Measurements from ENCODE around the gene AP3D1. TPM values are rescaled to one million over a fixed set of nuclear protein-coding genes. Genes with fewer than 3 reads are reported as not detected.

AP3D1 gene
- polyA plus RNA-seq, 1 donor: 103 TPM

DNA sequence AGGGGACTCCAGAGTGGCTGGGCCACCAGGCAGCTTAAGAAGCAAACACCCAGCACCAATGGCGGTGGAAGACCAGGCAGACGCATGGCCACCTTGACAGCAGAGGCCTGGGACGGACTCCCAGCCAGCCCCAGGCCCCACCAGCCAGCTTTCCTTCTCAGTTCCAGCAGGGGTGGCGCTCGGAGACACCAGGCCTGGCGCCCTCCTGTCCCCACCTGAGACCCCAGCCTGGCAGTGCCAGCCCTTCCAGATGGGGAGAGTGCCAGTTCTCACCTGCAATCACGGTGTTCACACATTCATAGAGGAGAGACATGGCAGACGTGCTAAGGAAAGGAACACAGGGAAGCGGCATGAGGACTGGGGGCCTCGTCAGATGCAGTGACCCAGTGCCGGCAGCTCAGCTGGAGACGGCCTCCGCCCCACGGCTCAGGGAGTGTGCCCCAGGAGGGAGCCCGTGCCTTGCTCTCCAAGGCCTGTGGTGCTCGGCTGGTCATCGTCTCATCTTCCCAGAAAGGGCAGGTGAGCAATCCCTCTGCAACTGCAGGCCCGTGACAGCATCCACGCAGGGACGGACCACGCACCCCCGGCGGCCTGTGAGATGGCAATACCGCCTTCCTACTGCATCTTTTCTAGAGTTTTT, 24.4 kb downstream of the AP3D1 start:
- no CpG with 5 or more reads among the region's 24 CpGs for WGBS (ENCODE audit: insufficient coverage, low lambda C conversion rate)
- Histone ChIP-seq H3K27me3 (ENCODE audit: control insufficient read depth, insufficient read depth, low read length) (no peaks in the 10 kb centered on the region), H3K27ac (ENCODE audit: low read length) (no peak overlapping the region), H3K4me1 (ENCODE audit: control insufficient read depth, insufficient read depth, low read length) (no peaks in the 10 kb centered on the region), H3K4me3 (ENCODE audit: low read length) (no peak overlapping the region), H3K9me3 (ENCODE audit: control insufficient read depth, low read depth, low read length) (no peaks in the 10 kb centered on the region), H3K36me3 (ENCODE audit: control insufficient read depth, insufficient read depth, low read length) (peaks cover 78% of the 10 kb centered on the region)
- DNase-seq: no peak

DNA sequence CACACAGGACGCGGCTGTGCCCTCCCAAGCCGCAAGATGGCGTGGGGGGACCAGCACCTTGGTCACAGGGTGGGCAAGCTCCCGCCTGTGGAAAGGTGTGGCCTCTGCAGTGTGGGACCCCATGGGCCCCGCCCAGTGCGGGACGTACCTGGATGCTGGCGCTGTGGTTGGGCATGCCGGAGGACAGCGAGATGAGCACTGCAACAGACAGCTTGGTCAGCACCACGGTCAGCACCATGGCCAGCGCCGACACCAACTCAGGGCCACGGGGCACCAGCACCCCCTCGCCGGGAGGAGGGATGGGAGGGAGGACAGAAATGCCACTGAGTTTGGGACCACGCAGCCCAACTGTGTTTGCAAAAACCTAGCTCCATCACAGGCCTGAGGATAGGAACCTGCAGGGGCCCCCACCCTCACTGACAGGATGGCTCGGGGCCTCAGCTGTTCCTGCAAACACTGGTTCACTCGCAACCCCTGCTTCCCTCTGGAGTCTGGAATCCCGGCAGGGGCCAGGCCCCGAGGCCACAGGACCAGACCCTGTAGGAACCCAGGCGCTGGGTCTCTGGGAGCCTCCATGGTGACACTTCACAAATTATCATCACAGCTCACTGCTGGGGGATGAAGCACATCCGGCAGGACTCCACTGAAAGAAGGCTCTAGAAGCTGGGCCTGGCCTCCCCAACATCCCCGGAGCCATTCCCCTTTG, 27.5 kb downstream of the AP3D1 start:
- Histone ChIP-seq H3K4me3 (ENCODE audit: low read length) (no peak overlapping the region), H3K27ac (ENCODE audit: low read length) (no peak overlapping the region), H3K4me1 (ENCODE audit: control insufficient read depth, insufficient read depth, low read length) (no peaks in the 10 kb centered on the region), H3K36me3 (ENCODE audit: control insufficient read depth, insufficient read depth, low read length) (peaks cover 77% of the 10 kb centered on the region), H3K9me3 (ENCODE audit: control insufficient read depth, low read depth, low read length) (peaks cover 4% of the 10 kb centered on the region), H3K27me3 (ENCODE audit: control insufficient read depth, insufficient read depth, low read length) (no peaks in the 10 kb centered on the region)
- DNase-seq: no peak
- WGBS (ENCODE audit: insufficient coverage, low lambda C conversion rate): no CpG with 5 or more reads among the region's 25 CpGs

DNA sequence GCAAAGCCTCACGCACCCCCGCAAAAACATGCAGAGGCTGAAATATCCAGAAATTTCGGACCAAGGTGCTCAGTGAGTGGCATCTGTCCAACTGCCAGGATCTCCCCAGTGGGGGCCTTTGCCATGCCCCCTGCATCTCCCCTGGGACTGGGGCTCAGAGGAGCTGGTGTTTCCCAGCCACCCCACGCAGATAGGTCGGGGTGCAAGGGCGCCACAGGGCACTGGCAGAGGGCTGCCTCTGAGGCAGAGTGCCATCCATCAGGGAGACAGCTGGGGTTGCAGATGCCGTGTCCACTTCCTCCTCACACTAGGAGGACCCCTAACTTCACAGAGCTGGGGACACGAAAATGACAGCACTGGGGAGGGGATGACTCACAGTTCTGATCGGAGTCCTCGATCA, 28.4 kb downstream of the AP3D1 start:
- H3K4me3 ChIP-seq (ENCODE audit: low read length): no peak overlapping the region
- no peaks in the 10 kb centered on the region for H3K4me1 ChIP-seq (ENCODE audit: control insufficient read depth, insufficient read depth, low read length)
- no peak overlapping the region for H3K27ac ChIP-seq (ENCODE audit: low read length)
- no peak for DNase-seq
- H3K36me3 ChIP-seq (ENCODE audit: control insufficient read depth, insufficient read depth, low read length): peaks cover 83% of the 10 kb centered on the region
- peaks cover 4% of the 10 kb centered on the region for H3K9me3 ChIP-seq (ENCODE audit: control insufficient read depth, low read depth, low read length)
- WGBS (ENCODE audit: insufficient coverage, low lambda C conversion rate): no CpG with 5 or more reads among the region's 10 CpGs
- H3K27me3 ChIP-seq (ENCODE audit: control insufficient read depth, insufficient read depth, low read length): no peaks in the 10 kb centered on the region

DNA sequence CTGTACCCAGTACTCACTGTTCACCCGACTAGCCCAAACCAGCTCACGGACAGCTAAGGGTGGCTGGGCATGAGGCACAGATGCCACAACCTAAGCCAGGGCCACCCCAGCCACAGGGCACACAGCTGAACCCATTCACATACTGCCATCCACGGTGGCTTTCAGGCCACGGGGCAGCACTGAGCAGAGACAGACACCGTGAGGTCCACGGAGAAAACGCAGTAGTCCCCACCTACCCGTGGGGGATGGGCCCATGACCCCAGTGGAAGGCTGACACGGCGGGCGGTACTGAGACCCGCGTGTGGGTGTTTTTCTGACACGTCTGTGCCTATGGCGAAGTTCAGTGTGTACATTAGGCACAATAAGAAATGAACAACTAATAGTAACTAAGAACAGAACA, 29.1 kb downstream of the AP3D1 start:
- Histone ChIP-seq H3K4me3 (ENCODE audit: low read length) (no peak overlapping the region), H3K27me3 (ENCODE audit: control insufficient read depth, insufficient read depth, low read length) (no peaks in the 10 kb centered on the region), H3K27ac (ENCODE audit: low read length) (no peak overlapping the region), H3K36me3 (ENCODE audit: control insufficient read depth, insufficient read depth, low read length) (peaks cover 85% of the 10 kb centered on the region), H3K4me1 (ENCODE audit: control insufficient read depth, insufficient read depth, low read length) (no peaks in the 10 kb centered on the region), H3K9me3 (ENCODE audit: control insufficient read depth, low read depth, low read length) (peaks cover 4% of the 10 kb centered on the region)
- no CpG with 5 or more reads among the region's 15 CpGs for WGBS (ENCODE audit: insufficient coverage, low lambda C conversion rate)
- no peak for DNase-seq

DNA sequence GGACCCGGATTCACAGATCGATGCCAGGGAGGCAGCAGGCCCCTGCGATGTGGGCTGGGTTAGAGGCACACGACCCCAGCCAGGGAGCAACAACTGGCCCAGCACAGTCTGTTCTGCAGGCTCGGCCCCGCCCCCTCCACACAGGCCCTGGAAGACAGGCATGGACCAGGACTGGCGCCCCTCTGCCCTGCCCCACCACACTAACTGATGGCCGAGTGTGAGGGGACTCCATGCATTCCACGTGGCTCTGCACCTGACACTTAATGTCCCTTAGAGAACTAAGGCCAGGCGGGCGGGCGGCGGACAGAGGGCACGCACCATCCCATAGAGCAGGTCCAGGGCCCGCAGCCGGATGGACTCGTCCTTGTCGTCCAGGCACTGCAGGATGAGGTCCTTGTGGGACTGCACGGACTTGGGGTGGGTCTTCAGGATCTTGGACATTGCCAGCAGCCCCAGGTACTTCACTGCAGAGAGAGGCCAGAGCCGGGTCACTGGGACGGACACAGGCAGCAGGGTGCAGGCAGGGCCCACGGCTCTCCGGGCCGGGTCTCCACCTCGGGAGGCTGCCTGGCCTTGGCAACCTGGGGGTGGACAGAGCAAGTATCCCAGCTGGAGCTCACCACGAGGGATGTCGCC, 29.8 kb downstream of the AP3D1 start:
- Histone ChIP-seq H3K9me3 (ENCODE audit: control insufficient read depth, low read depth, low read length) (peaks cover 4% of the 10 kb centered on the region), H3K36me3 (ENCODE audit: control insufficient read depth, insufficient read depth, low read length) (peaks cover 85% of the 10 kb centered on the region), H3K4me1 (ENCODE audit: control insufficient read depth, insufficient read depth, low read length) (no peaks in the 10 kb centered on the region), H3K27me3 (ENCODE audit: control insufficient read depth, insufficient read depth, low read length) (no peaks in the 10 kb centered on the region), H3K27ac (ENCODE audit: low read length) (no peak overlapping the region), H3K4me3 (ENCODE audit: low read length) (no peak overlapping the region)
- WGBS (ENCODE audit: insufficient coverage, low lambda C conversion rate): no CpG with 5 or more reads among the region's 27 CpGs
- DNase-seq: no peak

GRCh38 chr19:2120821-2121220, 30.5 kb downstream of the AP3D1 start:
- Histone ChIP-seq H3K27me3 (ENCODE audit: control insufficient read depth, insufficient read depth, low read length) (no peaks in the 10 kb centered on the region), H3K4me3 (ENCODE audit: low read length) (no peak overlapping the region), H3K36me3 (ENCODE audit: control insufficient read depth, insufficient read depth, low read length) (peaks cover 88% of the 10 kb centered on the region), H3K4me1 (ENCODE audit: control insufficient read depth, insufficient read depth, low read length) (no peaks in the 10 kb centered on the region), H3K9me3 (ENCODE audit: control insufficient read depth, low read depth, low read length) (peaks cover 4% of the 10 kb centered on the region), H3K27ac (ENCODE audit: low read length) (no peak overlapping the region)
- DNase-seq: no peak
- no CpG with 5 or more reads among the region's 26 CpGs for WGBS (ENCODE audit: insufficient coverage, low lambda C conversion rate)

DNA sequence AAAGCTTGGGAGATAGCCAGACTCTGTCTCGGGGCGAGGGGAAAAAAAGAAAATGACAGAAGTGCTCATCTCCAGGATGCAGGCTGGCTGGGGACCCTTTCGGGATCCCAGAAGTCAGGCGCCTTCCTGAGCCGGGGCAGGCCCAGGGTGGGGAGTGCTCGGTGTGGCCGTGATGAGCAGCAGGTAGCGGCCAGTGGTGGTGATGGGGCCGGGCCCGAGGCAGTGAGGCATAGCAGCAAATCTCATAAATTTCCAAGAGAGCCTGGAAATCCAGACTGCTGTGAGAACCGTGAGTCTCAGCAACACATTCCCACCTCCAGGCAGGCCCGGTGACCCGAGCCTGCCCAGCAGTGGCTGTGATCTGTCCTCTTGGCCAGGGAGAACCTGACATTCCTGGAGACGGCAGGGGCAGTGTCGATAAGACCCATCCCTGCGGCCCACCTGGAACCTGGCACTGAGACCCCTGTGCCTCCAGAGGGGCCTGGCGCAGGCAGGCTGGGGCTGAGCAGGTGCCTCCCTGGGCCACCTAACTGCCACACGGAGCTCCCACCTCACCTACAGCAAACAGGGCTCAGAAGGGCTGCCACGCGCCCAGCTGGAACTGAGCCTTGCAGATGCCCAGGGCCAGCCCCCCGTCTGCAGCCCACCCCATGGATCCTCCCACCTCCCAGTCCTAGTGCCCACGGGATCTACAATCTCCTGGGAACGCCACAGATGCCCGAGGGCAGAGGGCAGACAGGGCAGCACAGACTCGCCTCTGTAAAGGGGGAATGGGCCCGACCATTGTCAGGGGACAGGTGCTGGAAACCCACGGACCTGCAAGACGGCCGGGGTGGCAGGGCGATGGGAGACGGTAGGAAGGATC, 31.2 kb downstream of the AP3D1 start:
- no peak overlapping the region for H3K4me3 ChIP-seq (ENCODE audit: low read length)
- H3K27me3 ChIP-seq (ENCODE audit: control insufficient read depth, insufficient read depth, low read length): no peaks in the 10 kb centered on the region
- peaks cover 4% of the 10 kb centered on the region for H3K9me3 ChIP-seq (ENCODE audit: control insufficient read depth, low read depth, low read length)
- no peak for DNase-seq
- peaks cover 90% of the 10 kb centered on the region for H3K36me3 ChIP-seq (ENCODE audit: control insufficient read depth, insufficient read depth, low read length)
- no peak overlapping the region for H3K27ac ChIP-seq (ENCODE audit: low read length)
- no peaks in the 10 kb centered on the region for H3K4me1 ChIP-seq (ENCODE audit: control insufficient read depth, insufficient read depth, low read length)
- no CpG with 5 or more reads among the region's 31 CpGs for WGBS (ENCODE audit: insufficient coverage, low lambda C conversion rate)

- peaks cover 4% of the 10 kb centered on the region for H3K9me3 ChIP-seq (ENCODE audit: control insufficient read depth, low read depth, low read length)
- peaks cover 94% of the 10 kb centered on the region for H3K36me3 ChIP-seq (ENCODE audit: control insufficient read depth, insufficient read depth, low read length)
- H3K27me3 ChIP-seq (ENCODE audit: control insufficient read depth, insufficient read depth, low read length): no peaks in the 10 kb centered on the region
- WGBS (ENCODE audit: insufficient coverage, low lambda C conversion rate): no CpG with 5 or more reads among the region's 18 CpGs
- H3K4me3 ChIP-seq (ENCODE audit: low read length): no peak overlapping the region
- no peaks in the 10 kb centered on the region for H3K4me1 ChIP-seq (ENCODE audit: control insufficient read depth, insufficient read depth, low read length)
- no peak overlapping the region for H3K27ac ChIP-seq (ENCODE audit: low read length)
- DNase-seq: no peak
Measured at GRCh38 chr19:2118438-2118837, 32.9 kb downstream of the AP3D1 start.

GRCh38 chr19:2117215-2117960, 34.0 kb downstream of the AP3D1 start:
- Histone ChIP-seq H3K27me3 (ENCODE audit: control insufficient read depth, insufficient read depth, low read length) (no peaks in the 10 kb centered on the region), H3K4me3 (ENCODE audit: low read length) (no peak overlapping the region), H3K9me3 (ENCODE audit: control insufficient read depth, low read depth, low read length) (peaks cover 4% of the 10 kb centered on the region), H3K4me1 (ENCODE audit: control insufficient read depth, insufficient read depth, low read length) (no peaks in the 10 kb centered on the region), H3K36me3 (ENCODE audit: control insufficient read depth, insufficient read depth, low read length) (peaks cover 93% of the 10 kb centered on the region), H3K27ac (ENCODE audit: low read length) (no peak overlapping the region)
- no CpG with 5 or more reads among the region's 27 CpGs for WGBS (ENCODE audit: insufficient coverage, low lambda C conversion rate)
- no peak for DNase-seq
